HT1080 (cell line): Measurements from ENCODE around the gene GPLD1. TPM values are rescaled to one million over a fixed set of nuclear protein-coding genes. Genes with fewer than 3 reads are reported as not detected.

Experiments used
- DNase-seq: peaks from one replicate; pipeline ENCODE4 v3.0.0-alpha.2; 2015; ENCODE audit warnings: low read depth
- total RNA-seq: library from RNA; depleted of rRNA; stranded (reverse); fragments of >200 nt; shearing (Covaris generic); gene quantifications from 2 replicates; pipeline ENCODE4 v1.2.3, GENCODE V29; 2014

Gene GPLD1
- total RNA-seq, 1 experiment from 2014 or later = 0.13 TPM

DNA sequence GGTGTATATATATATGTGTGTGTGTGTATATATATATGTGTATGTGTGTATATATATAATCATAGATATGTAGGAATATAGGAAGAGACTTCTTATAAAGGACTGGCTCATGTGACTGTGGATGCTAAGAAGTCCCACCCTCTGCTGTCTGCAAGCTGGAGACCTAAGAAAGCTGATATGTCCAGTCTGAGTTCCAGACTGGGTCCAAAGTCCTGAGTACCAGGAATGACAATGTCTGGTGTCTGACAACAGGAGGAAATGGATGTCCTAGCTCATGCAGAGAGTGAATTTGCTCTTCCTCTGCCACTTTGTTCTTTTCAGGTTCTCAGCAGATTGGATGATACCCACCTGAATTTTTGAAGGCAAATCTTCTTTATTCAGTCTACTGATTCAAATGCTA lies 12.5 kb upstream of the GPLD1 start:
- DNase-seq = no peak

DNA sequence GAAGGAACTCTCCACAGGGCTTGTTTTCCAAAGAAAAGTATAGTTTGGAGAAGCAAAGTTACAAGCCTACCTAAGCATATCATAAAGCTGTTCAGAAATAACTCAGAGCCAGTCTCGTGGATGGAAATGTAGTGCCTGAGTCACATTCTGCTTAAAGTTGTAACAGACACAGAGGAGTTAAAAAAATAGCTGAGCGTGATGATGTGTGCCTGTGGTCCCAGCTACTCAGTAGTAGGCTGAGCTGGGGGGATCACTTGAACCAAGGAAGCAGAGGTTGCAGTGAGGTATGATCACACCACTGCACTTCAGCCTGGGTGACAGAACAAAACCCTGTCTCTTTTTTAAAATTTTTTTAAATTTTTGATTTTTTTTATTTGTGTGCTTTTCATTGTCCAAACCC lies 12.0 kb upstream of the GPLD1 start:
- no peak for DNase-seq

GRCh38 chr6:24500683-24501082 lies 11.3 kb upstream of the GPLD1 start:
- DNase-seq = no peak

DNA sequence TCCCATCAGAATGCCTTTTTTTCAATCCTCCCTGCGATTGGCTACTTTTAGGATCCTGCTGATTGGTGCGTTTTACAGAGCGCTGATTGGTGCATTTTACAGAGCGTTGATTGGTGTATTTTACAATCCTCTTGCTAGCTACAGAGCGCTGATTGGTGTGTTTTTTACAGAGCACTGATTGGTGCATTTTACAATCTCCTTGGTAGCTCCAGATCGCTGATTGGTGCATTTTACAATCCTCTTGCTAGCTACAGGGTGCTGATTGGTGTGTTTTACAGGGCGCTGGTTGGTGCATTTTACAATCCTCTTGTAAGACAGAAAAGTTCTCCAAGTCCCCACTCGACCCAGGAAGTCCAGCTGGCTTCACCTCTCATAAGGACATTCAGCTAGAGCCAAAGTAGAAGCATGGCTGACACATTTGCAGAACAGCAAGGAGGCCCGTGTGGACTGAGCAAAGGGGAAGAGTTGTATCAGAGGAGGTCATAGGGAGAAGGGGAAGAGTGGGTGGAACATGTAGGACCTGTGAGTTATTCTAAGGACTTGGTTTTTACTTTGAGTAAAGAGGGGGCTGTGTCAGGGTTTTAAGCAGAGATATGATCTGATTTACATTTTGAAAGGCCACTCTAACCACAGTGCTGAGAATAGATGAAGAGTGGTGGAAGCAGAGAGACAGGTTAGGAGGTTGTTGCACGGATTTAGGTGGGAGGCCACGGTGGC lies 8.0 kb upstream of the GPLD1 start:
- DNase-seq = no peak

DNA sequence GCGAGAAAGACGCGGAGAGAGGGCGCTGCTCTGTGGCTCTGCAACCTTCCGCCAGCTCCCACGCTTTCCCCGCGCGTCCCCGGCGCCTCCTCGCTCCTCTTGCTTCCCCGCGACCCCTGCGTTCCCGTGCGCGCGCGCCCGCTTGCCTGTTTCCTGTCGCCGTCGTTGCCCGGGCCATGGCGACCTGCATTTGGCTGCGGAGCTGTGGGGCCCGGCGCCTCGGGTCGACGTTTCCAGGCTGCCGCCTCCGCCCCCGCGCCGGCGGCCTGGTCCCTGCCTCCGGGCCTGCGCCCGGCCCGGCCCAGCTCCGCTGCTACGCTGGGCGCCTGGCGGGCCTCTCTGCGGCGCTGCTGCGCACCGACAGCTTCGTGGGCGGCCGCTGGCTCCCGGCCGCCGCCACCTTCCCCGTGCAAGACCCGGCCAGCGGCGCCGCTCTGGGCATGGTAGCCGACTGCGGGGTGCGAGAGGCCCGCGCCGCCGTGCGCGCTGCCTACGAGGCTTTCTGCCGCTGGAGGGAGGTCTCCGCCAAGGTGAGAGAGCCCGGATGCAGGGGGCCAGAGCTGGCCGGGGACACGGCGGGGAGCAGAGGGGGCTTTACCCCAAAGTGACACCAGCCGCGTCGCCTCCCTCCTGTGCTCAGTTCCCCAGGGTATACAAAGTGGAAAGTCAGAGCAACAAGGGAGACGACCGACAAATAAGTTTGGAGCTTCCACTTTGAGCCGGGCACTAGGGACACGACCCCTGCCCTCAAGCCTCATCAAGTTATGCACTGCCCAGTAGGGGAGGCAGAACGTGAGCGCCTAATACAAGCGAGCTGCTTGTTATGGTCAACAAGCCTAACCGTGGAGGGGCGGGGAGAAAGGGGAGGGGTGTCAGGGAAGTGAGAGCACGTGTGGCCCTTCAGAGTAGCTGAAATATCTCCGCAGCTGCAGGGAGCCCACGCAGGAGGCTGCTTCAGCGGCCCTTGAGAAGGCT lies 5.7 kb upstream of the GPLD1 start, which contains the start of gene ALDH5A1:
Gene ALDH5A1 (plus strand): TSS at position 149 of the 975 bp plus-strand sequence. CDS start 28 bp downstream, at position 177.
- DNase-seq = peak; percentile 9

GRCh38 chr6:24493945-24494820 lies 4.8 kb upstream of the GPLD1 start:
- DNase-seq = no peak

DNA sequence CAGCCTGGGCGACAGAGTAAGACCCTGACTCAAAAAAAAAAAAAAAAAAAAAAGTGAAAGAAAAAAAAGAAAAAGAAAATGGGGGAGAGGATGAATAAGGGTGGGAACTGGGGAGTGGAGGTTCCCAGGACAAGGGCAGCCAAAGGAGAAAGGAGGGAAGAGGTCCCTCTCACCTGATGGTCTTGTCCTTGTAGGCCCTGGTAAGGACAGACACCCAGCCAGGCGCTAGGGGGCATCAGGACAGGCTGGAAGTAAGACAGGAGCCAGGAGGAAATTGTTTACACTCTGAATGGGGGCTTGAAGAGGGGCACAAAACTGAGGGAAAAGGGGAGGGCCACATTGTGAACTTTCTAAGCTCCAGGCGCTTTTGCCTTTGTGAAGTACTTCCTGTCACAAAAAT lies 3.1 kb upstream of the GPLD1 start:
- no peak for DNase-seq

- DNase-seq = no peak
These were observed 1.6 kb upstream of the GPLD1 start for GRCh38 chr6:24490948-24491347.

DNA sequence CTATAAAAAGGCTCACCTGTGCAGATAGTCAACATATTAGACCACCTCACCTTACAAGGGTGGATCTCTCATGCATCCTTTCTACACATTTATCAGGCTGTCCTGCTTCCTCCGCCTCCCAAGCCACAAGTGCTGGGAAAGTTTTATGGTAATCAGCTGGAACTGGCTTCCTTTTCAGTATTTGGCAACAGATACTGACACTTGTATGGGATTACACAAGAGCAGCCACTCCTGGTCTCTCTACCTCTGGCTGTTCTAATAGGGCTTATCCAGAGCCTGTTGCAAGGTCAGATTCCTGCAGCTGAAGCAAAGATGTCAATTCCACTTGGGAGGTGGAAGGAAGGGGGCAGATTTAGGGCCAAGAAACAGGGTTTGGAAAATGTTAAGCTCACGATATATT lies 503 bp upstream of the GPLD1 start:
- no peak for DNase-seq

- no peak for DNase-seq
These were observed 3.3 kb downstream of the GPLD1 start for GRCh38 chr6:24486065-24486464.

DNA sequence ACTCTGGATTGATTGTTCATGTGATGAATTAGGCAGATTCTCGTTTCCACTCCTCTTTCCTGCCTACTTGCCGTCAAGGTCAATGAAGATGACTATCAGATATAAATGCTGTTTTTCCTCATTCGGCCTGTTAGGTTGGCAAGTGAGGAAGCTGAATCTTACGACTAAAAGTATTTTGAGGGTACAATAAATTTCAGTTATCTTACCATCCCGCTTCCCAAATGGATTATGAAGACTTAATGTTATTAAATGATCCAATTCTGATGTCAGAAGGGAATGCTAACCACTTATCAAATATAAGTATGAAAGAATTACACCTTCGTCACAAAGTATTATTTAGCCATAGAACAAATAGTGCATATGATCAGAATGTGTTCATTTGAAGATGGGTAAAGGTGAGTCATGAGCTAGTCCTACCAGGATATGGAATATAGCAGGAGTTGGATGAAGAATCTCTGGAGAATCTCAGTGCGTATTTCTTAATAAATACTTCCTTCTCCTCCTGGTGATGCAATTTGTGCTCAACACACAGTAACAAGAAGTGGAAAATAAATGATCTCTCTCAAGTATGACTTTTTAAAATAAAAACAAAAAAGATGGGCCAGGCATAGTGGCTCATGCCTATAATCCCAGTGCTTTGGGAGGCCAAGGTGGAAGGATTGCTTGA lies 4.6 kb downstream of the GPLD1 start:
- DNase-seq = no peak

DNA sequence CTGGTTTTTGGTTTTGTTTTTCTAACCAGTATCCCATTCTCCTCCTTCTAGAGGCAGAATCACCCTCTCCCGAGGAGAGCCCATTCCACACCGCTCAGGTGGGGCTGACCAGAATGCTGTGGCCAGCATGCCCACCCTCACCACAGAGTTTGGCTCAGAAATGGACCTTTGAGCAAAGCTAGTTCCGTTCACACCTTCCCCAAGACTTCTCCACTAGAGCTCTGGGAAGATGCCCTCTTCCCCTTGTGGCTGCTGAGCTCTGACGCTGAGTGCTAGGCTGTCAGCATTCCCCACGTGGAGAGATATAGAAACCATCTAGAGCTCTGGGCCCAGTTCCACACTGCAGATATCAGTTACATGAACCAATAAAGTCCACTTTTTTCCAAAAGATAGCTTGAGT lies 7.9 kb downstream of the GPLD1 start:
- DNase-seq = no peak

DNA sequence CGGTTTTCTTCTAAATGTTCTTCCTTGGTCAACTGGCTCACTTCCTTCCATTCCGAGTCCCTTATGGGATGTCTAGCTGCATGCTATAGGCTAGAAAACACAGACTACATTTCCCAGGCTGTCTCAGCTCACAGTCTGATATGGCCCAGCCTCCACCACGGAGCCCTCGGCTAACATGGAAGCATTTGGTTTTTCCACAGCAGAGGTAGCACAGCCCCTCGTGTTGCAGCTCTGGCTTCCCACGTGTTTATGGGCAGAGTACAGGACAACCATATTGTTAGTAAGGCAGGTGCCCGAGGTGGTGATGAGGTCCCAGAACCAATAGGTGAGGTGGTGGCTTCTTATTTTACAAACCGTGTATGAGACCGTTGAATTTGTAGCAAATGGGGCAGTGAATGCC lies 8.7 kb downstream of the GPLD1 start:
- DNase-seq = no peak

- no peak for DNase-seq
These were observed 10.5 kb downstream of the GPLD1 start for GRCh38 chr6:24478903-24479302.

DNA sequence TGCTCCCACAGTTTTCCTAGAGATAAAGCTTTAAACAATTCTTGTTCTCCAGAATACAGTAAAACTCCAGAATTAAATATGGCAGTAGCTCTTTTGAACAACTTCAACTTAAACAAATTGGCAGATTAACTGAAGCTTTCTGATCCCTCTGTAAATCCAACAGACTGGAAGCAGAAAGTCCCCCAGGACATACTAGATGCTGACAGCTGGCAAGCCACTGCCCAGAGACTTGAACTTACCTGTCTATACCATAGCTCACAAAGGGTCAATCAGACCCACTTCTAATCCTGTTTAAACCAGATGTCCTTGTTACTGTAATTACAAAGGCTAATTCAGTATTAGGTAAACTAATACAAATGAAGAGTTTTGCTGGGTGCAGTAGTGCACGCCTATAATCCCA lies 12.3 kb downstream of the GPLD1 start:
- DNase-seq = no peak

DNA sequence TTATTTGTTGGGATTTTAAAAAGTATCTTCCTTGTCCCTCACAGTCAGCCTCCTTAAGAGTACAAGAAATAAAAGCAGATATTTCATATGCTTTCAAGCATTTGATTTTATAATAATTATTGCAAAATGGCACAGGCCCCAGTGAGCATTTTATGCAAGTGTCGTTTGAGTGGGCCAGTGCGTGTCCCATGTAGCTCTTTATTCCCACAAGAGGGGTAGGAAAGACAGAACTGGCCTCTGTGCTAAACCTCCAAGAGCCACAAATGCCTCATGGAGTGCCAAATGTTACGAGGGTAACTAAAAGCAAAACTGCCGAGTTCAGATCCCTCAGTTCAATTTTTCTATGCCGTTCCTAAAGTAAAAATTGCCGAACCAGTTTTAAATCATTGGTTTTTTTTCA lies 12.7 kb downstream of the GPLD1 start:
- DNase-seq = no peak

DNA sequence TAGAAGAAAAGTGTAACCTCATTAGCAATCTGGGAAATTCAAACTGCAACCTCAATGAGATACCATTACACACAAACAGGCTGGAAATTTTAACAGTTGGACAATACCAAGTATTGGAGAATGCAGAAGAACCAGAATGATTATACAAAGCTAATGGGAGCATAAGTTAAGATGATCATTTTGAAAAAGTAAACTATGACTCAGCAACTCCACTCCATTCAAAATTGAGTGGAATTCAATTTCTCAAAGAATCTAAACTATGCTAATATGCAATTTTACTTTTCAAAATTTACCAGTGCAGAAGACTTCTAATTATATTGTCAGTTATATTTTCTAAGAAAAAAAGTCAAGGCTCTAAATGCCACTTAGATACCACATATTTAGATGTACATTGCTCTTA lies 17.2 kb downstream of the GPLD1 start:
- no peak for DNase-seq

DNA sequence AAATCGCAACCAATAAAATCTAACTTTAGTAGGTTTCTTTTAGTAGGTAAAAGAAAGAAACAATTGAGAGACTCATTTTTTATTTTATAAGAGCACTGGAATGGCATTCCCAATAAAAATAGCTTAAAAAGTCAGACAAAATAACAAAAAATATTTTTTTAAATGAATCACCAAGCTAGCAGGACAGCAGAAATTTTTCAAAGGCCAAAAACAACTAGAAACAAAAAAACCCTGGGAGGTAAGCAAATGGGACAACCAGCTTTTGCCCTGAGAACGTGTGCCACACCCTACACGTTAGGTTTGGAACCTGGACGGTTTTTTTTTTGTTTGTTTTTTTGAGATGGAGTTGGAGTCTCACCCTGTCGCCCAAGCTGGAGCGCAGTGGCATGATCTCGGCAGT lies 19.6 kb downstream of the GPLD1 start:
- DNase-seq = no peak

- DNase-seq = no peak
These were observed 24.9 kb downstream of the GPLD1 start for GRCh38 chr6:24464253-24465038.

- no peak for DNase-seq
These were observed 28.4 kb downstream of the GPLD1 start for GRCh38 chr6:24460966-24461365.
